Uterus (tissue), 2 donors: ENCODE results near the gene ELP4.

Source experiments
- CTCF ChIP-seq, 4 experiments: fragments of 200-600 bp in 2 of 4; fragments of 450-650 bp in 2 of 4; sonication (generic) in 2 of 4; IDR thresholded peaks; one replicate each; pipeline ENCODE4 v1.5.1; 2016 to 2019; ENCODE audit warnings: antibody characterized with exemption in 4 of 4, mild to moderate bottlenecking in 2 of 4, moderate library complexity in 1 of 4
- POLR2A ChIP-seq, 2 donors: fragments of 450-650 bp; IDR thresholded peaks; one replicate each; pipeline ENCODE4 v1.6.1; 2016; ENCODE audit warnings: antibody characterized with exemption in 2 of 2, mild to moderate bottlenecking in 1 of 2, moderate library complexity in 1 of 2

- no peak for TF ChIP-seq CTCF (IDR thresholded peaks at IDR 0.05)
- no peak for TF ChIP-seq POLR2A (IDR thresholded peaks at IDR 0.05)
Observed at GRCh38 chr11:31531293-31531692, 21.7 kb downstream of the ELP4 start.
